Immature natural killer cell (primary cell): Measurements from ENCODE around the gene HEATR1. TPM values are rescaled to one million over a fixed set of nuclear protein-coding genes. Genes with fewer than 3 reads are reported as not detected.
A peak's percentile ranks its signal among the peaks of the same experiment; 100 is the strongest.
"Not testable (repeated sequence)": the region's sequence is repeated elsewhere in the genome, so short reads cannot be mapped to it uniquely, and the experiment has no call there.

Experiments
- DNase-seq, 3 donors: peaks; one replicate each; pipeline ENCODE4 v3.0.0; 2022; ENCODE audit warnings: mixed read lengths in 1 of 3
- H3K27ac Mint-ChIP-seq, 6 donors: one replicate each; pipeline ENCODE4 v1.8.0; 2020; ENCODE audit warnings: mixed read lengths in 6 of 6, mild to moderate bottlenecking in 5 of 6, inconsistent platforms in 4 of 6, moderate library complexity in 3 of 6
- H3K27me3 Mint-ChIP-seq, 3 donors: one replicate each; pipeline ENCODE4 v1.8.0; 2020 to 2021; ENCODE audit warnings: low read depth in 3 of 3, mild to moderate bottlenecking in 3 of 3, mixed read lengths in 3 of 3, moderate library complexity in 3 of 3, inconsistent platforms in 1 of 3
- H3K36me3 Mint-ChIP-seq, 3 donors: one replicate each; pipeline ENCODE4 v1.8.0; 2020; ENCODE audit warnings: mixed read lengths in 3 of 3, inconsistent platforms in 2 of 3, mild to moderate bottlenecking in 2 of 3
- H3K4me1 Mint-ChIP-seq, 2 donors: one replicate each; pipeline ENCODE4 v1.8.0; 2020; ENCODE audit warnings: inconsistent platforms in 2 of 2, mild to moderate bottlenecking in 2 of 2, mixed read lengths in 2 of 2, moderate library complexity in 1 of 2
- H3K4me3 Mint-ChIP-seq, 5 donors: one replicate each; pipeline ENCODE4 v1.8.0; 2020; ENCODE audit warnings: mild to moderate bottlenecking in 5 of 5, mixed read lengths in 5 of 5, inconsistent platforms in 3 of 5, moderate library complexity in 3 of 5
- H3K9me3 Mint-ChIP-seq, 6 donors: one replicate each; pipeline ENCODE4 v1.8.0; 2020; ENCODE audit warnings: mild to moderate bottlenecking in 6 of 6, mixed read lengths in 6 of 6, inconsistent platforms in 4 of 6, moderate library complexity in 3 of 6
- polyA plus RNA-seq, 3 donors: library from polyadenylated mRNA; unstranded; fragments of 300-500 nt; fragmentation: Illumina TruSeq; gene quantifications; one replicate each; pipeline ENCODE4 v1.2.3, GENCODE V29; 2021

The HEATR1 gene
- polyA plus RNA-seq, 3 donors from 2014 or later = 3.8 to 11.6 (median 4.6) TPM

DNA sequence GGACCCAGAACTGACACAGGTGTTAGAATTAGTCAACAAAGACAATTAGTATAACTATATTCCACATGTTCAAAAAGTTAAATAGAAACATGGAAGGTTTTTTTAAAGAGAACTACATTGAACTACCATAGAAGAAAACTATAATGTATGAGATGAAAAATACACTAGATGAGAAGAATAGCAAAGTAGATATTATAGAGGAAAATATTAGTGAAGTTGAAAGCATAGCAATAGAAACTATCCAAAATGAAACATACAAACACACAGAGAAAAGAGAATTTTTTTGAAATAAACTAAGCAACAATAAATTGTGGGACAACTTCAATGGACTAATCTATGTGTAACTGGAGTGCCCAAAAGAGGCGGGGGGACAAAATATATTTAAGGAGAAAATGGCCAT lies 8.0 kb upstream of the HEATR1 start:
- no peaks in the 10 kb centered on the region for H3K9me3 Mint-ChIP-seq
- DNase-seq = no peak
- no peaks in the 10 kb centered on the region for H3K36me3 Mint-ChIP-seq
- H3K27me3 Mint-ChIP-seq = peaks cover 3 to 24% (median 8%) of the 10 kb centered on the region in 3 donors
- H3K4me3 Mint-ChIP-seq = no peak overlapping the region
- H3K27ac Mint-ChIP-seq = no peak overlapping the region
- no peaks in the 10 kb centered on the region for H3K4me1 Mint-ChIP-seq

DNA sequence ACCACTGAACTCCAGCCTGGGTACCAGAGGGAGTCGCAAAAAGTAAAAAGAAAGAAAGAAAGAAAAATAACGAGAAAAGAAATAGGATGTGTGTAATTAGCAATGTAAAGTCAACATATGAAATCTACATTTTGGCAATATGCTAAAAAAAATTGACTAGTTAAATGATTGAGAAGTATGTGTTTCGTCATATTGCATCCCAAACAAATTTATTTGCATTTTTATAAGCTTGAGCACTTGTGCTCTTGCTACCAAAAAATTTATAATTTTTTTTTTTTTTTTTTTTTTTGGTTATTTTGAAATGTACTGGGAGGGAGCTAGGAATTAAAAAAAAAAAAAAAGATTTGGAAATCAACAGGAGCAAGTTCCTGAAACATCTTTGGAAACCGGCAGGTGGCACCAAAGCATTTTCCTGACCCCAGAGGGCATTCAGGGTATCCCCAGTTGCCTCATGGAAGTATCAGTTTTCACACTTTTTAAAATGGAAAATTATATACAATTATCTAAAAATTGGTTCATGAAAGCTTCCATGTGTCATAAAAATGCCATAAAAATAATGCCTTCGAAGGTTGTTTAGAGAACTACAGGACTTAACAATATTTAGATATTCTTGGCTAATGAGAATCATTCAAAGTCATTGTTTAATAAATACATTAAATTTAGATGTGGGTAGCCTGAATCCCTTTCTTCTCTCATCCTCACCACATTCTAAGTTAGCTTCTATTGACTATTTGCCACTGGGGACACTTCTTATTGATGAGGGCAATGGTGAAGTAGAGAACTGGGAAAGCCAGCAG lies 4.8 kb upstream of the HEATR1 start:
- no peaks in the 10 kb centered on the region for H3K36me3 Mint-ChIP-seq
- H3K4me1 Mint-ChIP-seq = peaks cover 8 to 16% of the 10 kb centered on the region in 2 donors
- H3K27me3 Mint-ChIP-seq = peaks cover 7 to 27% (median 14%) of the 10 kb centered on the region in 3 donors
- no peak for DNase-seq
- no peak overlapping the region for H3K4me3 Mint-ChIP-seq
- no peaks in the 10 kb centered on the region for H3K9me3 Mint-ChIP-seq
- H3K27ac Mint-ChIP-seq = no peak overlapping the region

DNA sequence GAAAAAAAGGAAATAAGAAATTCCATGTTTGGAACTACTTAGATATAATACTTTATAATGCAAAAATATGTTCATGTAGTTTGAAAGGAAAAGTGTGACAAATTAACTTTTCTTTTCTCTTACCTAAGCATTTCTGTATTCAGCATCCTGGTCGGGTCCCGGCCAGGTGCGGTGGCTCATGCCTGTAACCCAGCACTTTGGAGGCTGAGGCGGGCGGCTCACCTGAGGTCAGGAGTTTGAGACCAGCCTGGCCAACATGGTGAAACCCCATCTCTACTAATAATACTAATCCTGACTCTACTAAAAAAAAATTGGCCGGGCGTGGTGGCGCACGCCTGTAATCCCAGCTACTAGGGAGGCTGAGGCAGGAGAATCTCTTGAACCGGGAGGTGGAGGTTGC lies 3.3 kb upstream of the HEATR1 start:
- H3K27me3 Mint-ChIP-seq = peaks cover 7 to 30% (median 18%) of the 10 kb centered on the region in 3 donors
- H3K4me3 Mint-ChIP-seq, H3K27ac Mint-ChIP-seq, H3K9me3 Mint-ChIP-seq, DNase-seq, H3K36me3 Mint-ChIP-seq: not testable (repeated sequence)
- H3K4me1 Mint-ChIP-seq = peaks cover 24 to 31% of the 10 kb centered on the region in 2 donors

DNA sequence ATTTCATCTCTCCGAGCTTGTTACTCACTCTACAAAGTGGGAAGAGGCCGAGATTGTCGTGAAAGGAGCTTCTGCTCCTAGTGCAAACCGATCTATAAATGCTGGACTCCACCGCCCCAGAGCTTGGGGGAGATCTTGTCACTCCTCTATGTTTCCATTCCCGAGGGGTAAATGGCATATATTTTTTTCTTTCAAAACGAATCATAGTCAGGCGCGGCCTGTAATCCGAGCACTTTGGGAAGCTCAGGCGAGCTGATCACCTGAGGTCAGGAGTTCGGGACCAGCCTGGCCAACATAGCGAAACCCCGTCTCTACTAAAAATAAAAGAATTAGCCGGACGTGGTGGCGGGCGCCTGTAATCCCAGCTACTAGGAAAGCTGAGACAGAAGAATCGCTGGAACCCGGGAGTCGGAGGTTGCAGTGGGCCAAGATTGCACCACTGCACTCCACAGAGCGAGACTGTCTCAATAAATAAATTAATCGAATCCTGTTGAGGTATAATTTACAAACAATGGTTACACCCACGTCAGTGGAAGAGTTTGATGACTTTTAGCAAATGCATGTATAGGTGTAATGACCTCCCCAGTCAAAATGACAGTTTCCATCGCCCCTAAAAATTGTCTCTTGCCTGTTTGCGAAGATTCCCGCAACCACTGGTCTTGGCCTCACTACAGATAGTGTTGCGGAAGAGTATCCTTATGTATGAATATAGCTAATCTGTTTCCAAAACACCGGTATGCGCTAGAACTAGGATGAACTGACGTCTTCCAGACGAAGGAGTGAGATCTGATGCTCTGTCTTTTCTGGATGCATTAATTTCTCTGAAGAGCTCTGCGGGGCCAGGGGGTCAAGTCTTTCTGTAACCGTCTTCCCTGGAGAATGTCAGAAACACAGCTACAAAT lies 840 bp upstream of the HEATR1 start:
- H3K4me3 Mint-ChIP-seq = peak overlapping the region; percentile 97 to 99 (median 98)
- H3K9me3 Mint-ChIP-seq = no peaks in the 10 kb centered on the region
- peaks cover 0 to 9% (median 4%) of the 10 kb centered on the region in 3 donors for H3K36me3 Mint-ChIP-seq
- no peak for DNase-seq
- H3K4me1 Mint-ChIP-seq = peaks cover 24 to 38% of the 10 kb centered on the region in 2 donors
- peak overlapping the region; percentile 88 to 96 (median 92) for H3K27ac Mint-ChIP-seq
- H3K27me3 Mint-ChIP-seq = peaks cover 4 to 18% (median 18%) of the 10 kb centered on the region in 3 donors

DNA sequence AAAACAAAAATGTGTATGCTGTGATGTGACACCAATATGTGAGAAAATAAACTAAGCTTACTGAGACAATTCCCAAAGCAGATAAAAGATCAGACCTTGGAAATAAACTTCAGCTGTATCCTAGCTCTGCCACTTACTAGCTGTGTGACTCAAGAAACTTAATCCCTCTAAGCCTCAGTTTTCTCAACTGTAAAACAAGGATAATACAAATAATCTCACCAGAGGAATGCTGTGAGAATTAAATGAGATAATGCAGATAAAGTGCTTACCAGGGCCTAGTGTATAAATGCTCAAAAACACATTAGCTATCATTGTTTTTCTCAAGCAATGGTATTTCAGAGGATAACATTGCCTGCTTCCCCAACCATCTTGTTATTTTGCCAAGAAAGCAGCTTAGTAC lies 2.1 kb downstream of the HEATR1 start:
- Mint-ChIP-seq H3K9me3 (no peaks in the 10 kb centered on the region), H3K36me3 (peaks cover 6 to 23% (median 16%) of the 10 kb centered on the region in 3 donors), H3K4me1 (peaks cover 26 to 38% of the 10 kb centered on the region in 2 donors), H3K27me3 (peaks cover 4 to 18% (median 10%) of the 10 kb centered on the region in 3 donors), H3K27ac (no peak overlapping the region), H3K4me3 (peak overlapping the region in 3 of 5 donors; percentile 97 to 99 (median 98))
- no peak for DNase-seq

DNA sequence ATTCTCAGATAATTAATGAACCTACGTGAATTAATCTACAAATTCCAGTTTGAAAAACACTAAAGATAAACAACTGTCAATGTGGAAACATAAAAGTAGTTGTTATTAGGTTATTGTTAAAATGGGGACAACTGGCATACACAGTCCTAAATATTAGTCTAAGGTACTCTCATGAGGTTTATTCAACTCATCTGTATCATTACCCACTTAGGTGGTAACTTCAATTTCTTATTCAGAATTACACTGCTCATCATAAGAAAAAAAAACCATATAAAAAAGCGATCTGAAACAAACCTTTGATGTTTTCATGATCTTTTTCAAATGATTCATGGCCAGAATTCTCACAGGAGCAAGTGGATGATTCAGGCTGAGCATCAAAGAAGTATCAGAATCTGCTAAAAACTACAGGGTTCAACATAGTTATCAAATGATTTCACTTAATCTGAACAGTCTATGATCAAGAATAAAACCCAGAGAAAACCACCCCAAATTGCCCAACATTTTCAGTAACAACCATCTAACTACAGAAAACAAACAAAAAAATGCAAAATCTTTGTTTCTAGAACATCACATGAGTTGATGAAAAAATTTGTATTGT lies 13.7 kb downstream of the HEATR1 start:
- no peaks in the 10 kb centered on the region for H3K27me3 Mint-ChIP-seq
- no peaks in the 10 kb centered on the region for H3K9me3 Mint-ChIP-seq
- peak overlapping the region in 1 of 6 donors; percentile 34 for H3K27ac Mint-ChIP-seq
- peaks cover 34 to 66% (median 43%) of the 10 kb centered on the region in 3 donors for H3K36me3 Mint-ChIP-seq
- no peak for DNase-seq
- H3K4me1 Mint-ChIP-seq = no peaks in the 10 kb centered on the region
- H3K4me3 Mint-ChIP-seq = no peak overlapping the region

DNA sequence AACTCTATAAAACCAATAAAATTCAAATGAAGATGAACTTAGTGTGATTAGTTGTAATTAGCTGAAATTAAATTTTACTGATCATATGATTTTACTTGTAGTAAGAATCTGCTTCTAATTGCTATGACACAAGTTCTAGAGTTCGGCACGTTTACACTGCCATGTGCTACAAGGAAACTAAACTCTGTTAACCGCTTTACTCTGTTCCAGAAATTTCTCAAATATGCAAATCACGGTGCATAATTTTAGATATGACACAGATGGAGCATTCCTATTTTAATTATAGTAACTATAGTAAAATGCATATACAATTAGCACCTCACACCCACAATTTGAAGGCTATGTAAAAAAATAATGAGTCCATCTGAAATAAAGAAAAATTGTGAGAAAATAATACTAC lies 14.8 kb downstream of the HEATR1 start:
- H3K27me3 Mint-ChIP-seq = no peaks in the 10 kb centered on the region
- no peaks in the 10 kb centered on the region for H3K9me3 Mint-ChIP-seq
- no peaks in the 10 kb centered on the region for H3K4me1 Mint-ChIP-seq
- DNase-seq = no peak
- peaks cover 41 to 67% (median 44%) of the 10 kb centered on the region in 3 donors for H3K36me3 Mint-ChIP-seq
- H3K27ac Mint-ChIP-seq = no peak overlapping the region
- no peak overlapping the region for H3K4me3 Mint-ChIP-seq

DNA sequence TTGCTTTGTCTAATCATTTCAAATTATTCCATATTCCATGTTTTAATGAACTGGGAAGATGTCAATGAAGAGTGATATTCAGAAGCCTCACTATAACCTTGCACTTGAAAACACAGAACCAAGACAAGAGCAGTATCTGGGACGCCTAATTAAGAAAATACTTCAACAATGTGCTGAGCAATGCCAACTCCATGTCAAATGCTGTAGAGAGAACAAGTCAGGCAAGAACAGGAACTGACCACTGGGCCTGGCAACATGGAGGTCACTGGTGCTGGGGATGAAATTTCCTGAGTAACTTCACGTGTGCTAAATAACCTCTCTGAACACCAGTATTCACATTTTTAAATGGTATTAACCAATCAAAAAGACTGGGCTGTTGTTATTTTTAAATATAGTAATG lies 22.8 kb downstream of the HEATR1 start:
- no peaks in the 10 kb centered on the region for H3K27me3 Mint-ChIP-seq
- H3K4me3 Mint-ChIP-seq = no peak overlapping the region
- peak overlapping the region in 1 of 6 donors; percentile 21 for H3K27ac Mint-ChIP-seq
- H3K36me3 Mint-ChIP-seq = peaks cover 39 to 60% (median 42%) of the 10 kb centered on the region in 3 donors
- H3K4me1 Mint-ChIP-seq = no peaks in the 10 kb centered on the region
- no peaks in the 10 kb centered on the region for H3K9me3 Mint-ChIP-seq
- no peak for DNase-seq

DNA sequence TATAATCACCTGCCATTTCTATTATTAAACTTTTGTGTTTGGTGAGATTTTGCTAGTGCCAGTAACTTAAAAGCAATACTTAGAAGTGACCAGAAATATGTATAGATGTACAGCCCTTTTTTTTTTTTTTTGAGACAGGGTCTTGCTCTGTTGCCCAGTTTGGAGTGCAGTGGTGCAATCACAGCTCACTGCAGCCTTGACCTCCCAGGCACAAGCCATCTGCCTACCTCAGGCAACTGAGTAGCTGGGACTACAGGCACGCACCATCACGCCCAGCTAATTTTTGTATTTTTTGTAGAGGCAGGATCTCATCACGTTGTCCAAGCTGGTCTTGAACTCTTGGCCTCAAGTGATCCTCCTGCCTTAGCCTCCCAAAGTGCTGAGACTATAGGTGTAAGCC lies 23.9 kb downstream of the HEATR1 start:
- not testable (repeated sequence) for H3K4me3 Mint-ChIP-seq, H3K27ac Mint-ChIP-seq, H3K9me3 Mint-ChIP-seq, DNase-seq, H3K27me3 Mint-ChIP-seq, H3K4me1 Mint-ChIP-seq
- H3K36me3 Mint-ChIP-seq = peaks cover 39 to 66% (median 39%) of the 10 kb centered on the region in 3 donors

DNA sequence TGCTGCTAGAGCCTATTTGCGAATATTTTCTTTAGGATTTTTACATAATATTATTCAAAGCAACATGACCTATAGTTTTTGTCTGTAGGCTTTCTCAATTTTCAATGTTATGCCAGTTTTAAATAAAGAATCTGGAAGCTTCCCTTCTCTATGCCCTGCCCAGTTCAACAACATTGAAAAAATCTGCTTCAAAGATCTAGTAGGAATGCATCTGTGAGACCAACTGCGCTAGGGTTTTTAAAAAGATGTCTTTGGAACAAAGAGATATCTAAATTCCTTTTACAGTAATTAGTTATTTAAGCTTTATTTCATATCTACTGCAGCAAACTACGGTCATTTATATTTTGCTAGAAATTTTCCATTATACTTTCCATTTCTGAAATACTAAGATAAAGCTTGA lies 25.7 kb downstream of the HEATR1 start:
- Mint-ChIP-seq H3K36me3 (peaks cover 31 to 64% (median 45%) of the 10 kb centered on the region in 3 donors), H3K9me3 (no peaks in the 10 kb centered on the region), H3K4me3 (no peak overlapping the region), H3K4me1 (no peaks in the 10 kb centered on the region), H3K27ac (no peak overlapping the region), H3K27me3 (no peaks in the 10 kb centered on the region)
- no peak for DNase-seq

DNA sequence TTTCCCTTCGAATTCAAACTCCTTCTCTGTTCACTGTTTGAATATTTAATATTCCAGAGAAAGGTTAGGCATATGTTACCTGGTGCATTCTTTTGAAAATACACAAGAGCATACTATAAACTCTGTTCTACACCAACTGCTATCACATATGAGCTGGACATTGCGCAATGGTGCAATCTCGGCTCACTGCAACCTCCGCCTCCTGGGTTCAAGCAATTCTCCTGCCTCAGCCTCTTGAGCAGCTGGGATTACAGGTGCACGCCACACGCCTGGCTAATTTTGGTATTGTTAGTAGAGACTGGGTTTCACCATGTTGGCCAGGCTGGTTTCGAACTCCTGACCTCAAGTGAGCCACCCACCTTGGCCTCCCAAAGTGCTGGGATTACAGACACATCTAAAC lies 27.3 kb downstream of the HEATR1 start:
- not testable (repeated sequence) for H3K4me3 Mint-ChIP-seq, H3K9me3 Mint-ChIP-seq, H3K4me1 Mint-ChIP-seq, DNase-seq, H3K27ac Mint-ChIP-seq, H3K27me3 Mint-ChIP-seq
- H3K36me3 Mint-ChIP-seq = peaks cover 37 to 68% (median 58%) of the 10 kb centered on the region in 3 donors

DNA sequence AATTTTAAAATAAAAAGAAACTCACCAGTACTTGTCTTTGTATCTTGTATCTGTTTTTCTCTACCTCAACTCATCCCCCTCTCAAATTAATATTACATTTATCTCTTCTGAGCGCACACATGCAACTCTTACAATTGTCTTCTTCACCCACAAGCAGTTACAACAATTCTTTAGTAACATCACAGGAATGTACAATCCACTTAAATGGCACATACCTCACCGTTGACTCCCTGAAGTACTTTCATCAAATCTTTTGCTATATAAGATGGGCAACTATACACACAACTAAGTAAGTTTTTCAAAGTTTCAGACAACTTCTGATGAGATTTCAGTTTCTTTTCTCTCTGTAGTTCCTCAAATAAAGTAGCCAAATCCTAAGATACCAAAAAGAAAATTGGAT lies 28.3 kb downstream of the HEATR1 start:
- H3K4me1 Mint-ChIP-seq = no peaks in the 10 kb centered on the region
- no peak for DNase-seq
- H3K4me3 Mint-ChIP-seq = no peak overlapping the region
- H3K27me3 Mint-ChIP-seq = no peaks in the 10 kb centered on the region
- no peak overlapping the region for H3K27ac Mint-ChIP-seq
- no peaks in the 10 kb centered on the region for H3K9me3 Mint-ChIP-seq
- peaks cover 30 to 67% (median 55%) of the 10 kb centered on the region in 3 donors for H3K36me3 Mint-ChIP-seq

DNA sequence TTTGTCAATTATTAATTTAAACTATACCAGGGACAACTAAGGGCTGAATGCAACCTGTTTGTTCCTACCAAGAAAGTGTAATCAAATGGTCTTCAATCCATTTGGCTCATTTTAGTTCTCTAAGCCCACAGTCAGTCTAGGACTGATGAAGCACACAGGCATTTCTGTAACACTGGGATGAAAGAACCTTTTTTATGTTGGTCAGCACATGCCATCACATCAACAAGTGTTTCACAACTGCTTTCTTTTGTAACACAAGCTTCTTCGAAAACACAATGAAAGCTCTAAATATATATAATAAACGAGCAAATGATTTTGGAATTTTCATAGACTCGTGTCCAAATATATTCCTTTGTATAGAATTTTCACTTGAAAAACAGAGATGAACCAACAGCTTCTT lies 28.8 kb downstream of the HEATR1 start:
- no peak for DNase-seq
- H3K9me3 Mint-ChIP-seq = no peaks in the 10 kb centered on the region
- peaks cover 29 to 66% (median 55%) of the 10 kb centered on the region in 3 donors for H3K36me3 Mint-ChIP-seq
- H3K27me3 Mint-ChIP-seq = no peaks in the 10 kb centered on the region
- H3K4me1 Mint-ChIP-seq = no peaks in the 10 kb centered on the region
- H3K27ac Mint-ChIP-seq = no peak overlapping the region
- no peak overlapping the region for H3K4me3 Mint-ChIP-seq
